Effector memory CD4-positive, alpha-beta T cell (primary cell): ENCODE measurements around the gene MKS1.
A peak's percentile ranks its signal among the peaks of the same experiment; 100 is the strongest.

Experiments used
- DNase-seq, 3 donors: peaks; one replicate each; pipeline ENCODE4 v3.0.0-alpha.2; 2020
- H3K27ac ChIP-seq: 2 replicates; pipeline ENCODE4 v1.7.0; 2013; ENCODE audit warnings: mild to moderate bottlenecking, low read length, moderate library complexity; ENCODE audit not compliant: insufficient read depth, poor library complexity, severe bottlenecking
- H3K27me3 ChIP-seq: replicated peaks from 2 replicates; pipeline ENCODE4 v1.7.0; 2013; ENCODE audit warnings: mild to moderate bottlenecking, low read length; ENCODE audit not compliant: insufficient read depth, control insufficient read depth, poor library complexity, severe bottlenecking
- H3K36me3 ChIP-seq: 2 replicates; pipeline ENCODE4 v1.7.0; 2013; ENCODE audit warnings: mild to moderate bottlenecking, low read length, moderate library complexity; ENCODE audit not compliant: control insufficient read depth, insufficient read depth
- H3K4me1 ChIP-seq: 2 replicates; pipeline ENCODE4 v1.7.0; 2013; ENCODE audit warnings: low read length, mild to moderate bottlenecking; ENCODE audit not compliant: control insufficient read depth, insufficient read depth, poor library complexity, severe bottlenecking
- H3K4me3 ChIP-seq: 2 replicates; pipeline ENCODE4 v1.7.0; 2013; ENCODE audit warnings: low read length, low read depth, mild to moderate bottlenecking; ENCODE audit not compliant: insufficient read depth, poor library complexity, severe bottlenecking
- H3K9me3 ChIP-seq: 2 replicates; pipeline ENCODE4 v1.7.0; 2013; ENCODE audit warnings: mild to moderate bottlenecking, low read length, moderate library complexity; ENCODE audit not compliant: control insufficient read depth

The MKS1 gene

DNA sequence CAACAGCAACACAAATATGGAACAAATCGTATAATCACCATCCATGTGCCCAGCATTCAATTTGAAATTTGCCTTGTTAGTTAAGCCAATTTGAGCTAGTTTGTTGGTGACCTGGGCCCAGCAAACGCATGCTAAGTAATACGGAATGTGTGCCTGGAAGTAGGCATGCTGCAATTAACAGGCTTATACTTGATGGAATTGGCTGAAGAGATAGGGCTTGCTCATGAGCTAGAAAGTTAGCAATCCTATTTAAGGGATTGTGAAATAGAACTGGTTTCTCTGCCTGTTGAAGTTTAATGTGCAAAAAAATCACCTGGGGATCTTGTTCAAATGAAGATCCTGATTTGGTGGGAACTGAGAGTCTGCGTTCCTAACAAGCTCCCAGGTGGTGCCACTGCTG, 10.8 kb upstream of the MKS1 start:
- DNase-seq = no peak
- Histone ChIP-seq H3K27ac (no peak overlapping the region), H3K27me3 (no peaks in the 10 kb centered on the region), H3K9me3 (no peaks in the 10 kb centered on the region), H3K36me3 (no peaks in the 10 kb centered on the region), H3K4me3 (no peak overlapping the region), H3K4me1 (no peaks in the 10 kb centered on the region)

DNA sequence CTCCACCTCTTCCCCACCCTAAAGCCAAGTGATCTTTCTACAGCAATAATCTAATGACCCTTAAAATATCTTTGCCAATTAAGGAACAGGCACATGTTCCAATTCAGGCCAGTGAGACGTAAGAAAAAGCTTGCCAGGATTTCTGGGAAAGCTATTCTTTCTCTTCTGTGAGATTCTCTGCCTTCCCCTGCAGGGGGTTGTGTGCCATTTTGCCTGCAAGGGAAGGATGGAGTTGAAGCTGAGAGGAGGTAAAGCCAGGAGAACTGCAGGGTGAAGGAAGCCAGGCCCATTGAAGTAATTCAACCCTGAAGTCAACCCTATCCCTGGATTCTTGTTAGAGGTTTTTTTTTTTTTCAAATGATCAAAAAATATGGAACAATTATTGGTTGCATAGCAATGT, 10.3 kb upstream of the MKS1 start:
- no peak overlapping the region for H3K4me3 ChIP-seq
- H3K27ac ChIP-seq = no peak overlapping the region
- no peaks in the 10 kb centered on the region for H3K27me3 ChIP-seq
- H3K36me3 ChIP-seq = no peaks in the 10 kb centered on the region
- no peaks in the 10 kb centered on the region for H3K4me1 ChIP-seq
- no peaks in the 10 kb centered on the region for H3K9me3 ChIP-seq
- DNase-seq = no peak

DNA sequence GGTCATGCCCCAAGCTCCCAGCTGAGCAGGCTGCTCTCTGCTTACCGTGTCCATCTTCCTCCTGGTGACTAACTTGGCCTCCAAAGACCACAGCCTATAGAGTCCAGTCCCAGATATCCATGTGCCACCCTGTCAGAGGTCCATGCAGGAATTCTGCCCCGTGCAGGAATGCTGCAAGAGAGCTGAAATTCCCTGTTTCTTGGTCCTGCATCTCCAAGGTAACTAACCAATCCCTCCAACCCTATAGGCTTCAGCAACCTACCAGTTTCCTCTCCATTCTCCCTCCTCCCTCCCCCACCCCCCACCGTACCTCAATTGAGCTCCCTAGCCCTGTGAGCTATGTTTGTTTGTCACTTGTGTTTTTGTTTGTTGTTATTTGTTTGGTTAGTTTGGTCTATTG, 9.6 kb upstream of the MKS1 start:
- Histone ChIP-seq H3K9me3 (no peaks in the 10 kb centered on the region), H3K4me1 (no peaks in the 10 kb centered on the region), H3K4me3 (no peak overlapping the region), H3K36me3 (no peaks in the 10 kb centered on the region), H3K27ac (no peak overlapping the region), H3K27me3 (no peaks in the 10 kb centered on the region)
- no peak for DNase-seq

DNA sequence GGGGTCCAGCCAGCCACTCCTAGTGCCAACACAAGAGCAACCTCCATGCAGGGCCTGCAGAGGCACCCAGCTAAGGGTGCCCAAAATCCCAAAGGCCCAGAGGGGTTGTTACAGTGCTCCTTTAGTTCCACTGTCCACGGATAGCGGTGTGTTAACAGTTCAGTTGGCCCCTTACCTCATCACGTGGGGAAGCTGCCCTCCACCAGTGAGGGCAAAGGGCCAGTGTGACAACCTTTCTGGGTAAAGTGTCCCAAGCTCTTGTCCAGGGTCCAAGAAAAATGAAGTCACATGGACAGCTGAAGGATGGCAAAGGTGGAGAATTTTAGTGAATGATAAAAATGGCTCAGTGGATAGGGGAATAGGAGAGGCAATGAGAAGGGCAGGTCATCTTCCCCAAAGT, 8.7 kb upstream of the MKS1 start:
- Histone ChIP-seq H3K27ac (no peak overlapping the region), H3K36me3 (no peaks in the 10 kb centered on the region), H3K4me3 (no peak overlapping the region), H3K27me3 (no peaks in the 10 kb centered on the region), H3K4me1 (no peaks in the 10 kb centered on the region), H3K9me3 (no peaks in the 10 kb centered on the region)
- DNase-seq = no peak

DNA sequence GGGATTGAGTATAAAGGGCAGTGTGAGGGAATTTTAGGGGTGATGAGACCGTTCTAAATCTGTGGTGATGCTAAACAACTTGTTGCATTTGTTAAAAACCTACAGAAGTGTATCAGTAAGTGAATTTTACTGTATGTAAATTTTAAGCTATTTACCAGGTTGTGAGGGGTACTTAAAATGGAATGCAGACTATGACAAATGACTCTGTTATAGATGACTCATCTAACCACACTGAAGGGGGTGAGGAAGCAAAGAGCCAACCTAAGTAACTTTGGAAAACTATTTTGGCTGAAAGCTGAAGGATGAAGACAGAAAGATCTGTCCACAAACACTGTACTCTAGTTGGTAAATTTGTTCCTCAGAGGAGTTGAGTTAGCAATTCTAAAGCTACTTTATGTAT, 5.3 kb upstream of the MKS1 start:
- H3K4me3 ChIP-seq = no peak overlapping the region
- no peaks in the 10 kb centered on the region for H3K27me3 ChIP-seq
- H3K9me3 ChIP-seq = no peaks in the 10 kb centered on the region
- H3K36me3 ChIP-seq = no peaks in the 10 kb centered on the region
- H3K4me1 ChIP-seq = peaks cover 7% of the 10 kb centered on the region
- no peak overlapping the region for H3K27ac ChIP-seq
- DNase-seq = no peak

DNA sequence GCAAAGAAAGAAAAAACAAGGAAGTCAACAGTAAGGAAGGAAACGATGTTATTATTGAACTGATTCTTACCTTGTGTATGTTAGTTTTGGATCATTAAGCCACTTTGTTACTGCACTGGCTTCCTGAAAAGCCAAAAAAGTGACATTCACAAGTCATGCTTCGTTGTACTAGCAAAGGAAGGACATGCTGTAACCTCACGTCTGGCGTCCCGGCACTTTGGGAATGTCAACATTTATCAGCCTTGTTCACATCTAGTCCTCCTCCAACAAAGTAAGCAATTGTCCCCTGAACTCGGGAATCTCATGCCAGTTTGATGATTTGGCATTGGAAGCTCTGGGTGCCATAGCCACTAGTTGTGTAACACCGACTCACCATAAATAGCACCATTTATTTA, 731 bp upstream of the MKS1 start:
- no peak for DNase-seq
- Histone ChIP-seq H3K9me3 (no peaks in the 10 kb centered on the region), H3K36me3 (no peaks in the 10 kb centered on the region), H3K4me3 (peak overlapping the region; percentile 68), H3K27me3 (no peaks in the 10 kb centered on the region), H3K27ac (peak overlapping the region; percentile 72), H3K4me1 (peaks cover 12% of the 10 kb centered on the region)

DNA sequence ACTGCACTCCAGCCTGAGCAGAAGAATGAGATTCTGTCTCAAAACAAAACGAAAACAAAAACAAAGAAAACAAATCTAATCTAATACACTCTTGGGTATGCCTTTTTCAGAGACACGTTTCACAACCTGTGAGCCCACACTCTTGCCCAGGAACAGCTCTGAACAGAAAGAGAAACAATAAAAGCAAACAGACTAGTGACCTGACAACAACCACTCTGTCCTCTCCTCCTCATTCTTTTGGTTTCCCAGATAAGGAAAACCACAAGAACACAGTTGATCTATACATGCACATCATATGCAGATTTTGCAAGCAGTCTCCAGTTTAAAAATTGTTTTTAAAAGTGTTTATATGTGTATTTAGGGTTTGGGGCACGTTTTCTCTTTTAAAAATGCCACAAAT, 1.3 kb downstream of the MKS1 start:
- no peak overlapping the region for H3K4me3 ChIP-seq
- peaks cover 10% of the 10 kb centered on the region for H3K36me3 ChIP-seq
- peaks cover 12% of the 10 kb centered on the region for H3K4me1 ChIP-seq
- no peaks in the 10 kb centered on the region for H3K9me3 ChIP-seq
- H3K27ac ChIP-seq = no peak overlapping the region
- no peak for DNase-seq
- no peaks in the 10 kb centered on the region for H3K27me3 ChIP-seq

DNA sequence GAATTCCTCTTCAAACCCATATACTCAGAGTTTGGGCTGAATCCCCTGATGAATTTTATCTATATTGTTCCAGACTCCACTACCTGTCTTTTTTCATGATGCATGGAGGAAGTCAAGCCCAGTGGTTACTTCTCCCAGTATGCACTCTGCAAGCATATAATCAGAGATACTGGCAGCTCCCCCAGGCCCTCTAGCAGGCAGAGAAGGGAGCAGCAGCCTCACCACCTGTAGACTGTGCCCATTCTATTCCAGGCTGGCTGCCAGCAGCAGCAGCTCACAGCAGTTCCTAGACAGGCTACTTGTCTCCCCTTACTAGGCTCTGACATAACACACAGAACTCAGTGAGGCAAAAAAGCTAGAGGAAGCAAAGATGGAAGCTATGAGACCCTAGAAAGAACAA, 3.4 kb downstream of the MKS1 start:
- Histone ChIP-seq H3K27ac (no peak overlapping the region), H3K4me3 (no peak overlapping the region), H3K4me1 (peaks cover 12% of the 10 kb centered on the region), H3K36me3 (peaks cover 21% of the 10 kb centered on the region), H3K9me3 (no peaks in the 10 kb centered on the region), H3K27me3 (no peaks in the 10 kb centered on the region)
- no peak for DNase-seq

DNA sequence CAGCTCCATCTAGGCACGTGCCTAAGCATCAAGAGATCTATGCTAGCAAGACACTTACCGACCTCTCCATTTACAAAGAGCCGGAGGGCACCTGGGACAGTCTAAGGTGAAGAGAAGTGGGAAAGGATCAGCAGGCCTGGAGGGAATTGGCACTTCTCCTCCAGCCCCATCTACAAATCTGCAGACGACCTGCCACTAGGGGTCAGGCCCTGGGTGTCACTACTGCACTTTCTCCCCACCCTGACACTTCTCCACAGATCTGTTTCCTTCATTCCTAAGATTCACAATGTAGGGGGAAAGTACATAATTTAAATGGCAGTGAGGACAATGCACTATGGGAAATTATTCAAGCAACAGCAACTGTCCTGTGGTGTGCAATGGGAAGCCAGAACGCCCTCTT, 8.1 kb downstream of the MKS1 start:
- no peaks in the 10 kb centered on the region for H3K9me3 ChIP-seq
- no peak overlapping the region for H3K27ac ChIP-seq
- no peaks in the 10 kb centered on the region for H3K27me3 ChIP-seq
- no peaks in the 10 kb centered on the region for H3K4me1 ChIP-seq
- DNase-seq = no peak
- no peak overlapping the region for H3K4me3 ChIP-seq
- peaks cover 44% of the 10 kb centered on the region for H3K36me3 ChIP-seq

DNA sequence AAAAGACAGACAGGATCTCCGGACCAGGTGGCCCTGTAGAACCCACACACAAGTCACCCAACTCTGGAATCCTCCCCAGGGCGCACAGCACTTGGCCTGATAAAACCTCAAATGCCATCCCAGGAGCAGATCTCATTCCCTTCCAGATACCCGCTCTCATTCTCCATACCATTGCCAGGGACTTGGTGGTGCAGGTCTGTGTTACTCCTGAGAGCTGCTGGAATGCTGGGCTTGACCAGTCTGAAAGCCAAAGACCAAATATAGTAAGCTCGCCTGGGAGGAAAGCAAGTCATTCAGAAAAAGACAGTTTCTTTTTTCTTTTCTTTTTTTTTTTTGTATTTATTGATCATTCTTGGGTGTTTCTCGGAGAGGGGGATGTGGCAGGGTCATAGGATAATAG, 10.7 kb downstream of the MKS1 start:
- peaks cover 40% of the 10 kb centered on the region for H3K36me3 ChIP-seq
- no peaks in the 10 kb centered on the region for H3K4me1 ChIP-seq
- no peaks in the 10 kb centered on the region for H3K9me3 ChIP-seq

DNA sequence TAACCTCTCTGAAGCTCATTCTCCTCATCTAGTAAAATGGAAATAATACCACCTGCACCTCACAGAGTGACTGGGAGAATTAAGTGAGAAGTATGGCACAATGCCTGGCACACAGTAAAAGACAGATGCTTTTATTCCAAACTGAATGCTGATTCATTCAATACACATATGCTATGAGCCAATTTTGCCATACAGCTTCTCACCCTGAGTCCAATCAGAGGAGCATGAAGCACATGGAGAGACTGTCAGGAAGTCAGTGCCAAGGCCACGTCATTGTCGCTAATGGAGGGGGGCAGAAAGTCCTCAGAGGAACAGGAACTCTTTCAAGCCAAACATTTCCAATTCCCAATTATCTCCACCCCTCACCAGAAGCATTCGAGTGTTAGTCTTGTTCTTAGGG, 11.6 kb downstream of the MKS1 start:
- Histone ChIP-seq H3K36me3 (peaks cover 33% of the 10 kb centered on the region), H3K27me3 (no peaks in the 10 kb centered on the region), H3K4me1 (no peaks in the 10 kb centered on the region), H3K27ac (no peak overlapping the region), H3K9me3 (no peaks in the 10 kb centered on the region), H3K4me3 (no peak overlapping the region)
- no peak for DNase-seq

More for the DNA sequence above, 10.7 kb downstream of the MKS1 start:
- DNase-seq = no peak
- Histone ChIP-seq H3K27ac (no peak overlapping the region), H3K4me3 (no peak overlapping the region), H3K27me3 (no peaks in the 10 kb centered on the region)
